Smooth muscle cell of bladder (primary cell): ENCODE measurements around the gene MAP6D1. TPM values are rescaled to one million over a fixed set of nuclear protein-coding genes. Genes with fewer than 3 reads are reported as not detected.

Source experiments
- total RNA-seq: library from RNA; depleted of rRNA; stranded (reverse); fragments of >200 nt; gene quantifications from 2 replicates; pipeline ENCODE4 v1.2.3, GENCODE V29; 2014

Gene MAP6D1
- 0.57 and 1.6 TPM in 2 replicates for total RNA-seq

DNA sequence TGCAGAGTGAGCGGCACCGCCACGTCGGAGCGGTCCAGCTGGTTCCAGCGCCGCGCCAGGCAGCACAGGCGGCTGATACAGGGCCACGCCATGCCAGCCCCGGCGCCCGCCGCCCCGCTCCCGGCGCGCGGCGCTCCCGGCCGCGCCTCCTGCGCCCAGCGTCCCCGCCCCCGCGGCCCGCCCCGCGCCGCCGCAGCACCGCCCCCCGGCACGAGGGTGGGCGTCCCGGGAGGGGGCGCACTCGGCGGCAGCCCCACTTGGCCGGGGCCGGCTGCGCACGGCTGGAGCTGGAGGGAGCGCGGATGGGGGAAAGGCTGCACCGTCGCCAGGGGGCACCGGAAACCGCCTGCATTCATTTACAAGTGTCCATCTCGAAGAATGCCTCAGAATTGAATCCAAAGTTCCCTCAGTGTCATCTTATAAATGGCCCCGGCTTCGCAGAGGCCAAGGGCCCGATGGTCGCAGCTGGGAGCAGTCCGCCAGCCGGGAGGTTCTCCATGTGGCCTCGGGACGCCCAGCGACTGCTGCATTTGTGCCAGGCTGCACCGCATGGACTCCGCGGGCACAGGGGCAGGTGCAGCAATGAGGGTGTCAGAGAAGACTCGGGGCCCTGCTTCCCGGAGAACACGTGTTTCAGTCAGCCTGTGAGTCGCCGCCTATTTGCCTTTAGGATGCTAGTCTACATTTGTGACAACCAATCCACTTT, at the start of gene MAP6D1:
TSS of gene MAP6D1 (minus strand) at position 122 of the 706 bp plus-strand sequence. CDS start at position 92, 30 bp downstream.

Other genes starting within 250 kb of the MAP6D1 start
- gene KLHL24, start 190.0 kb downstream of the MAP6D1 start, total RNA-seq = 66.6 and 87.5 TPM in 2 replicates
- 19.2 and 32.7 TPM in 2 replicates for gene YEATS2, start 127.8 kb downstream of the MAP6D1 start, total RNA-seq
- 40.9 and 42.2 TPM in 2 replicates for gene PARL, start 59.3 kb upstream of the MAP6D1 start, total RNA-seq
- 13.2 and 24.7 TPM in 2 replicates for gene ABCC5, start 192.3 kb upstream of the MAP6D1 start, total RNA-seq
- not detected in 2 replicates for gene HTR3D, start 206.2 kb upstream of the MAP6D1 start, total RNA-seq
- gene HTR3C, start 227.5 kb upstream of the MAP6D1 start, total RNA-seq = not detected in 2 replicates